HepG2 (cell line): ENCODE data around the gene C12orf43. TPM values are rescaled to one million over a fixed set of nuclear protein-coding genes. Genes with fewer than 3 reads are reported as not detected.

Experiments
- FOXP1 ChIP-seq, 2 experiments: fragments of 450-650 bp in 1 of 2; IDR thresholded peaks; 2 replicates each; pipeline ENCODE4 v1.6.1; 2017 to 2018; ENCODE audit warnings: antibody characterized with exemption in 1 of 2
- PPARG ChIP-seq: conservative IDR thresholded peaks from 2 replicates; pipeline ENCODE4 v1.6.1; 2016; ENCODE audit warnings: missing biosample characterization, missing genetic modification reagents
- PREB ChIP-seq: sonication (generic); formaldehyde crosslinking; IDR thresholded peaks from 2 replicates; pipeline ENCODE4 v1.4.0; 2020; ENCODE audit warnings: missing genetic modification reagents
- RXRB ChIP-seq: IDR thresholded peaks from 2 replicates; pipeline ENCODE4 v1.6.1; 2016; ENCODE audit warnings: borderline replicate concordance, missing genetic modification reagents, missing compliant biosample characterization
- TFDP1 ChIP-seq: IDR thresholded peaks from 2 replicates; pipeline ENCODE4 v1.6.1; 2016; ENCODE audit warnings: missing compliant biosample characterization, missing genetic modification reagents, borderline replicate concordance
- ZFP91 ChIP-seq: sonication (generic); formaldehyde crosslinking; IDR thresholded peaks from 2 replicates; pipeline ENCODE4 v1.9.0; 2022; ENCODE audit warnings: missing genetic modification reagents, mild to moderate bottlenecking, borderline replicate concordance
- ZNF18 ChIP-seq: sonication (generic); formaldehyde crosslinking; IDR thresholded peaks from 2 replicates; pipeline ENCODE4 v1.8.0; 2022; ENCODE audit warnings: mild to moderate bottlenecking, missing genetic modification reagents; ENCODE audit not compliant: insufficient replicate concordance
- ZNF367 ChIP-seq: sonication (generic); formaldehyde crosslinking; IDR thresholded peaks from 2 replicates; pipeline ENCODE4 v1.4.0; 2020; ENCODE audit warnings: missing genetic modification reagents, borderline replicate concordance
- ZNF619 ChIP-seq: sonication (generic); formaldehyde crosslinking; IDR thresholded peaks from 2 replicates; pipeline ENCODE4 v1.4.0; 2020; ENCODE audit warnings: mild to moderate bottlenecking, missing genetic modification reagents
- ZNF782 ChIP-seq: sonication (generic); formaldehyde crosslinking; IDR thresholded peaks from 2 replicates; pipeline ENCODE4 v1.4.0; 2020; ENCODE audit warnings: missing genetic modification reagents, mild to moderate bottlenecking, borderline replicate concordance
- polyA plus RNA-seq, 8 experiments: library from polyadenylated mRNA; depleted of rRNA in 3 of 8; stranded (reverse) in 7 of 8; unstranded in 1 of 8; fragments of >200 nt; fragmentation: Illumina TruSeq in 4 of 8; extraction: Trizol in 4 of 8; gene quantifications; 2 replicates each; pipeline versions ENCODE4 v1.2.1 to v1.2.3, GENCODE V29; 2011 to 2016; ENCODE audit warnings: low read depth in 4 of 8, missing spikeins in 1 of 8, mixed read lengths in 1 of 8; ENCODE audit not compliant: insufficient read depth in 1 of 8
- total RNA-seq, 5 experiments: library from RNA; depleted of rRNA; stranded (reverse); fragments of >200 nt; fragmentation: Illumina TruSeq; extraction: Trizol; gene quantifications; 2 replicates each; pipeline ENCODE4 v1.2.3, GENCODE V29; 2016; ENCODE audit warnings: low read depth in 1 of 5
- TF ChIP-seq, protein P1 (sequence below): sonication (generic); formaldehyde crosslinking; IDR thresholded peaks from 2 replicates; pipeline ENCODE4 v1.8.1; 2023; ENCODE audit warnings: mild to moderate bottlenecking, inconsistent platforms, moderate library complexity, missing genetic modification reagents, borderline replicate concordance
- TF ChIP-seq, protein P2 (sequence below): sonication (generic); formaldehyde crosslinking; IDR thresholded peaks from 2 replicates; pipeline ENCODE4 v1.4.0; 2020; ENCODE audit warnings: missing genetic modification reagents

The C12orf43 gene
- total and polyA plus RNA-seq, 2 of the 13 experiments (the other 11 are each of a cell fraction or from before 2014, with no cell fraction given) = 7.9 to 11.1 TPM

DNA sequence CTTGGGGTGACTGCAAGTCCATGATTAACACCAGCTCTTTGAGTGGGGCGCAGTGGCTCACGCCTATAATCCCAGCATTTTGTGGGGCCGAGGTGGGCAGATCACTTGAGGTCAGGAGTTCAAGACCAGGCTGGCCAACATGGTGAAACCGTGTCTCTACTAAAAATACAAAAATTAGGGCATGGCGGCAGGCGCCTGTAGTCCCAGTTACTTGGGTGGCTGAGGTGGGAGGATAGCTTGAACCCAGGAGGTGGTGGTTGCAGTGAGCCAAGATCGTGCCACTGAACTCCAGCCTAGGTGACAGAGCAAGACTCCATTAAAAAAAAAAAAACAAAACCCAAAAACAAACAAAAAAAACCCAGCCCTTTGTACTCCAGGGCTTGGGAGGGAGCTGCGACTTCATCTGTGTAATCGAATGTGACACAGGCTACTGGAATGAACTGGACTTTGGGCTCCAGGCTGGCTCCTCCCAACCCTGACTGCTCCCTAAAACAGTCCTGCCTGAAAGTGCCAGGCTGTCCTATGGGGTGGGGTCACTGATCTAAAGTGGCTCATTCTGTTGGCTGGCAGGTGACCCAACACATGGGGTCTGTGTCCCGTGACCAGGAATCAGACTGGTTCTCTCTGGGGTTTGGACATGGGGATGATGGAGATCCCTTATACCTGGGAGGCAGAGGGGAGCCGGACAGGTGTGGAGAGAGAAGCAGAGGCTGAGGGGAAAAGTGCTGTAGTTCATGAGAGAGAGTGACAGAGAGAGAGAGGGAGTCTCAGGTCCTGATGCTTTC, 9.3 kb upstream of the C12orf43 start (continued):
- TF ChIP-seq ZFP91 (CRISPR knock-in tag) = no peak; the same call in 1 of the 2 replicates
- TF ChIP-seq ZNF367 (CRISPR knock-in tag) = no peak
- TF ChIP-seq ZNF619 (CRISPR knock-in tag) = no peak
- no peak for TF ChIP-seq RXRB (CRISPR knock-in tag)
- TF ChIP-seq, protein P1, sequence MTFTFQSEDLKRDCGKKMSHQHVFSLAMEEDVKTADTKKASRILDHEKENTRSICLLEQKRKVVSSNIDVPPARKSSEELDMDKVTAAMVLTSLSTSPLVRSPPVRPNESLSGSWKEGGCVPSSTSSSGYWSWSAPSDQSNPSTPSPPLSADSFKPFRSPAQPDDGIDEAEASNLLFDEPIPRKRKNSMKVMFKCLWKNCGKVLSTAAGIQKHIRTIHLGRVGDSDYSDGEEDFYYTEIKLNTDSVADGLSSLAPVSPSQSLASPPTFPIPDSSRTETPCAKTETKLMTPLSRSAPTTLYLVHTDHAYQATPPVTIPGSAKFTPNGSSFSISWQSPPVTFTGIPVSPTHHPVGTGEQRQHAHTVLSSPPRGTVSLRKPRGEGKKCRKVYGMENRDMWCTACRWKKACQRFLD (CRISPR knock-in tag) = no peak
- TF ChIP-seq PREB (CRISPR knock-in tag) = no peak
- TF ChIP-seq ZNF782 (CRISPR knock-in tag) = no peak
- no peak for TF ChIP-seq PPARG (CRISPR knock-in tag)
- no peak; the same call in 1 of the 2 replicates for TF ChIP-seq TFDP1 (CRISPR knock-in tag)
- no peak for TF ChIP-seq ZNF18
- TF ChIP-seq, protein P2, sequence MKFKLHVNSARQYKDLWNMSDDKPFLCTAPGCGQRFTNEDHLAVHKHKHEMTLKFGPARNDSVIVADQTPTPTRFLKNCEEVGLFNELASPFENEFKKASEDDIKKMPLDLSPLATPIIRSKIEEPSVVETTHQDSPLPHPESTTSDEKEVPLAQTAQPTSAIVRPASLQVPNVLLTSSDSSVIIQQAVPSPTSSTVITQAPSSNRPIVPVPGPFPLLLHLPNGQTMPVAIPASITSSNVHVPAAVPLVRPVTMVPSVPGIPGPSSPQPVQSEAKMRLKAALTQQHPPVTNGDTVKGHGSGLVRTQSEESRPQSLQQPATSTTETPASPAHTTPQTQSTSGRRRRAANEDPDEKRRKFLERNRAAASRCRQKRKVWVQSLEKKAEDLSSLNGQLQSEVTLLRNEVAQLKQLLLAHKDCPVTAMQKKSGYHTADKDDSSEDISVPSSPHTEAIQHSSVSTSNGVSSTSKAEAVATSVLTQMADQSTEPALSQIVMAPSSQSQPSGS (CRISPR knock-in tag) = no peak
- no peak for TF ChIP-seq FOXP1 (IDR thresholded peaks at IDR 0.05)
- peak; percentile 35; the same call in 1 of the 2 replicates for TF ChIP-seq FOXP1 (CRISPR knock-in tag; IDR thresholded peaks at IDR 0.05)
